GM19455 (cell line): ENCODE data around the gene CDH23.

Experiments
- ATAC-seq: cut with Tn5 transposase; IDR thresholded peaks from one replicate; pipeline ENCODE4 v1.9.1; 2021; ENCODE audit not compliant: unreplicated experiment

Gene CDH23

DNA sequence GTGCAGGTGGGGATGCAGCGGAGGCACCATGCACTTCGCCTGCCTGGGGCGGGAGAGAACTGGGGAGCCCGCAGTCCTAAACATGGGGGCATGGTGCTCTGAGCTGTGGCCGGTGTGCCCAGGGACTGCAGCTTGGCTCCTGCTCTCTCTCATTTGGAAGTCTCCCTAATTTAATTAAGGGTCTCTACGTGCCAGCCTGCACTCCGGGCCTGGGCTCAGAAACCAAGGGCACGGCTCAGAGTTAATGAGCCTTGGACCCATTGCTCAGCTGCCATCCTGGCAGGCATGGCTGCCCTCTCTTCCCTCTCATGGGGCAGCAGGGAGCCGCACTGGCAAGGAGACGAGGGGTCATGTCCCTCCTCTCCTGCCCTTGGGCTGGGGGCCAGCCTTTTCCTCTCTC lies 115.6 kb downstream of the CDH23 start:
- no peak for ATAC-seq

DNA sequence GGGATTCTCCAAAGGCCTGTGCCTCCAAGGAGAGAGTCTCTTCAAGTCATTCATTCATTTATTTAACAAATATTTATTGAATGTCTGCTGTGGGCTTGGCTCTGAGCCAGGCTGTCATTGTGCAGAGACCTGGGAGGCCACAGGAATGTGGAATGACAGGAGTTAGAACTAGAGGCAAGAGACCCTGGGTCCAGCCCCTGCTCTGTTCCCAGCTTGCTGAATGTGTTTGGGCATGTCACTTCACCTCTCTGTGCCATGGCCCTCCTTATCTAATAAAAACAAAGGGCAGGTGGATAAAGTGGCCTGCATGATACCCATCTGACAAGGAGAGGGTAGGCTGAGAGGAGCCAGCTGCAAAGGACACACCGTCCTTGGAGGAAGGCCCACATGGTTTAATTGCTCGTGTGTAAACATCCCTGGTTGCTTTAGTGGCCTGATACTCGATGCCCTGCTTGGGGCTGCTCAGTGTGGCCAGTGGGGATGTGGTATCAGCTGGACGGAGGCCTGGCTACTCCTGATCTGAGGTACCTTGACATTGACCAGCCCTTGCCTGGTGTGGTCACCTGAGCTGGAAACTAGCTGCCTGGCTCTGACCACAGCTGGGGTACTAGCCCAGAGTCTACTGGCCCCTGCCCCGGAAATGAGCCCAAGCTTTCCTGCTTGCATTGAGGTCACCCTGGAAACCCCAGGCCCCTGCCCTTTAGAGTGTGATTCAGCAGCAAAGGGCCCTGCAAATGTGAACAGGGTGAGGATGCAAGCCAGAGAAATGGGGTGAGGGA lies 116.2 kb downstream of the CDH23 start:
- no peak for ATAC-seq

DNA sequence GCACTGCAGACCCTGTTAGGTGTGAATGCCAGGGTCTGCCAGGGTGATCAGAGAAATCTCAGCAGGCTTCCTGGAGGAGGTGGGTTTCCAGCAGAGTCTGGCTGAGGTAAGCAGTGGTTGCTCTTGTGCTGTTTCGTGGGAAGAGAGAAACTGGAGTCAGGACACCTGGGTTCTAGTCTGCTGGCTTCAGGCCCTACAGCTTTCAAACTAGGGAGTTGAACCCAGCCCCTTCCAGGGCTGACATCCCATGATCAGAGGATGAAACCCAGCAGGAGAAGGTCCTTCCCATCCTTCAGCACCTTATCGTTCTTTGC lies 116.8 kb downstream of the CDH23 start:
- ATAC-seq = no peak

DNA sequence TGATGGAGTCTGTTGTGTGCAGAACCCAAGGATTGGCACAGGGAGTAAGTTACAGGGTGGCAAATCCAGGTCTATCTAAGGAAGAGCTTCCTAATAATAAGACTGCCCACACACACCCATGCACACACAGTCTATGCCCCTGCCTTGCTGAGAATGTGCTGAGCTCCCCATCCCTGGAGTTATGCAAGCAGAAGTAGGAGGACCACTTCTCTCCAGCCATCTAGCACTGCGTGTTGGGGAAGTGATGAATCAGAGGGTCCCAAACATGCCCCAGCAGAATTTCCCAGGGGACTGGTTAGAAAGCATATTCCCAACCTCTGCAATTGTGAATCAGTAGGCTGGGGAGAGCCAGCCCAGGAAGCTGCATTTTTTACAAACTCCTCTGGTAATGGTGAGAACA lies 117.2 kb downstream of the CDH23 start:
- ATAC-seq = no peak

DNA sequence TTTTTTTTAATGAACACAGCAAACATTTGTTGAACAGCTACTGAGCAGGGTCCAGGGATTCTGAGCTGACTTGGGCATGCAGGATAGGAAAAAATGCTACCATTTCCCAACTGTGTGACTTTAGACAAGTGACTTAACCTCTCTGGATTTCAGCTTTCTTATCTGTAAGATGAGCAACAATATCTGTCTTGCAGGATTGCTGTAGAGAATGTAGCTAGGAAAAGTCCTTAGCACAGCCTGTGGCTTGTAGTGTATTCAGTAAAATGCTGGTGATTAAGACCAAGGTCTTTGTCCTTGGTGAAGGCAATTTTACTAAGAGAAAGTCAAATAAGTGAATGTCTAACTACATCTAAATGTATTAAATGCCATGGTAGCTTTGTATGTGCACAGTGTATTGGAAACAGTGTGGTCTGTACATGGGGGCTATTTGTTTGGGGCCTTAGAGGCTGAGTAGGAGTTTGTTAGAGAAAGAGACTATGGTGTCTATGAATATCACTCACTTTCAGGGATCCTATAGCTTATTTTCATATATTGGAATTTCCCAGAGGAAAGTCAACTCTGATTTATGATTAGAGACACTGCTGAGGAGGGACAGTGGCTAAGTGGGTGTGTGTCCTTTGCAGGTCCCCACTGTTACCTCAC lies 118.9 kb downstream of the CDH23 start:
- ATAC-seq = no peak

DNA sequence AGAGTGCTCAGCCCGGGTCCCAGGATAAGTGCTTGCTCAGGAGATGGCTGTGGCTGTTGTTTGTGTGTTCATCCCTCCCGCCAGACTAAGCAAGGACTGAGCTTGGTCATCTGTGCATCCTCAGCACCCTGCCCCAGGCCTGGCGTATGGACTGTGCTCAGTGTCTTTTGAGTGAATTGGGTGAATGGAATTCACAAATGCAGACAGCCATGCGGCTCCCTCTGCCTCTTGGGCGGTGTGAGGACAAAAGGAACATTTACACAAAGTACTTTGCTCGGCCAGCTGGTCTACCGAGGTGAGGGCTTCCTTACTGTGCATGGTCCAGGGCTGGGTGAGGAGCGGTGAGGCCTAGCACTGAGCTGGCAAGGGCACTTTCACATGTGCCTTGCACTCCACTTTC lies 120.2 kb downstream of the CDH23 start:
- ATAC-seq = no peak

DNA sequence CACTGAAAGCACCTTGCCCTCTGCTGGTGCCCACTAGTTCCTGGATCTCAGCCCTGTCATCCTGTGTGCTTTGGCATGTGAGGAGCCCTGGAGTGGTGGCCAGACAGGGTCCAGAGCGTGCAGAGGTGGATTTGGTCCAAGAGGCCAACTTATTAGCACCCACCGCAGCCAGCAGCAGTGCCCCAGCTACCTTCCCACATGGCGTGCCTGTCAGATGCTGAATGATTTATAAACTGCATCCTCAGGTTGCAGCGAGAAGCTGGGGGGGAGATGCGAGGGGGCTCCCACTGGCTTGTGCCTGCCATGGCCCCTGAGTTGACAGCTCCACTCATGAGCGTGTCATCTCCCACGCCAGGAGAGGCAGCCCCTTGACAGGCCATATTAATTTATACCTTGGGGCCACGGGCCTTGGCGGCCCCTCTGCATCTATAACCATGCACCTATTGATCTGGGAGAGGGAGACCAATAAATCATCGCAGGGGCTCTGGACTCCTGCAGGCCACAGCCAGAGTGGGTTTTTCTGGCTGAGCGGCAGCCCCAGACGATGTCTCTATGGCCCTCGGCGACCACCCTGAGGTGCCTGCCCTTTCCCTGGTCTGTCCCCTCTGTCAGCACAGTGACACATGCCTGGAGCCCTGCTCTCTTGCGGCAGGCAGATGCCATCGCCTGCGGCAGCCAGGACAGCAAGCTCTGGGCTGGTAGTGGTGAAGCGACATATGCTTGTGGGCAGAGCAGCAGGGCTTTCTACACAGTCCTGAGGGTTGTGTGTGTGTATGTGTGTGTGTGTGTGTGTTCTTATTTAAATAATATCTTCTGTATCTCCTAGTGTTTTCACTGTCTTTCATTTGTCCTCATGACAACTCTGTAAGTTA lies 120.8 kb downstream of the CDH23 start:
- no peak for ATAC-seq

DNA sequence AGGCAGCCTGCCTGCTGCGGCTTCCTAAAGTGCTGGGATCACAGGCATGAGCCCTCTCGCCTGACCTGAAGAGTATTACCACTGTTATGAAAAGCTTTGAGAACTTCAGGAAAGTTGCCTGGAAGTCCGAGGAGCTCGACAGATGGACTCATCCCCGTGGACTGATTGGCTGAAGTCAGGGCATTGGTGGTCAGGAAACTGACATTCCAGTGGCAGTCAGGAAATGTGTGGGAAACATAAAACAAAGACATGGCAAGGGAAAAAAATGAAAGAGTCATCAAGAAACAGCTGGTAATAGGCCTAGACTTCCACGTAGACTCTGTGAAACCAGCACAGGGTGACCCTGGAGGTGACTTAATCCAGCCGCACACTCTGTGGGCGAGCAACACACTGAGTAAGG lies 123.3 kb downstream of the CDH23 start:
- no peak for ATAC-seq

DNA sequence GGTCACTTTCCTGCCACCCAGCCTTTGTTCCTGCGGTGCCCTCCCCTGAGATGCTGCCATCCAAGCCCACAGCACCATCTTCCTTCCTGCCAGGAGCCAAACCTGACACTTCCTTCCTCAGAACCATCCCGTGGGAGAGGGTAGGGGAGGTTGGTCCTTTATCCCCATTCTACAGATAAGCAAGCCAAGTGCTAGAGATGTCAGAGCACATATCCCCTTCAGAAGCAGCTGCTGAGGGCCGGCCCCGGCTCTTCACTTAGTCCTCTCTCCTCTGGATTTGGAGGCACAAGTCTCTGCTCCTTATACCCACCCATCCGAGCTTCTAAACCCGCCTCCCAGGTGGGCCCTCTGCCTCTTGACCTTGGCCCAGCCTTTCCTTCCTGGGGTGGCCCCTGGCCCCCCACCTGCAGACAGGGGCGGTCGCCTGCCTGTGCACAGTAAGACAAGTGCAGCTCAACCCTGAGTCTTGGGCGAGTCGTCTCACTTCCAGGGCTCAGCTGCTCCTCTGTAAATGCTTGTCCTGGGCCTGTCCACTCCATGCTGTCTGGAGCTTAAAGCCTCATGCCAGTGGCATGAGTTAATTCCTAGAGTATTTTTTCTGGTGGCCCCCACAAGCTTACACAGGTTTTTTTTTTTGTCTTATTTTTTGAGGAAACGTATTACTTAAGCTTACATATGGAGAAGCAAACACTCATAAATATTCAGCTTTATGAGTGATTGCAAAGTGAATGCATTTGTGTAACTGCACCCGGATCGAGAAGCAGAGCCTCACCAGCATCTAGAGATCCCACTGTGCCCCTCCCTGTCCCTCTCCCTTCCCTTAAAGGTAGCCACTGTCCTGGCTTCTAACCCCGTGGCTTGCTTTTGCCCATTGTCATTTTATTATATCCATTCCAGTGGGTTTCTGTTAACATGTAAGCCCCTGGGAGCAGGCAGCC lies 125.1 kb downstream of the CDH23 start:
- no peak for ATAC-seq

DNA sequence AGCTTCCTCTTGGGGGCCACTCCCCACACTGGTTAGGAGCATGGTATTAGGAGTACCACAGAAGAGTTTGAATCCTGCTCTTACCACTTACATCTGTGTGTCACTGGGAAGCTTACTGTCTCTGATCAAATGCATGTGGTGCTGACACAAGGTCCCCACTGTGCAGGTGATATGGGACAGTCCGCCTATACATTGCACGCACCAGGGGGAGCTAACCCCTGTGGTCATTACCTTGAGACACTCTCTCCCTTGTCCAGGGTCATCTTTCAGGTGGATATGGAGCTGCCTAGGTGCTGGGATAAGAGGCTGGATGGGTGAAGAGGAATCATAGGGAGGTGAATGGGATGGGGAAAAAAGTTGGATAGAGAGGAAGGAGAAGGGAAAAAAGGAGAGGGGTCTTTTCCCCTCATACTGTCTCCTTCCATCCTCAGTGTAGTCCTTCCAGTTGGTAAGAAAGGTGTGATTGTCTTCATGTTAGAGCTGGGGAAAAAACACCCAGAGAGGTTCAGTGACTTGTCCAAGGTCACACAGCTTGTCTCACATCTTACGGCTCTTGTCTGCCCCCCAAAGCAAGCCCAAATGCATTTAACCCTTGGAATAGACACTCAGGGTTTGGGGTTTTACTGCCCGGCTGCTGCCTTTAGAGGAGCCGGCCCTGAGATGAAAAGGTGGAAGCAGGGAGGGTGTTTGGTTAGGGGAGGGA lies 125.9 kb downstream of the CDH23 start:
- no peak for ATAC-seq

DNA sequence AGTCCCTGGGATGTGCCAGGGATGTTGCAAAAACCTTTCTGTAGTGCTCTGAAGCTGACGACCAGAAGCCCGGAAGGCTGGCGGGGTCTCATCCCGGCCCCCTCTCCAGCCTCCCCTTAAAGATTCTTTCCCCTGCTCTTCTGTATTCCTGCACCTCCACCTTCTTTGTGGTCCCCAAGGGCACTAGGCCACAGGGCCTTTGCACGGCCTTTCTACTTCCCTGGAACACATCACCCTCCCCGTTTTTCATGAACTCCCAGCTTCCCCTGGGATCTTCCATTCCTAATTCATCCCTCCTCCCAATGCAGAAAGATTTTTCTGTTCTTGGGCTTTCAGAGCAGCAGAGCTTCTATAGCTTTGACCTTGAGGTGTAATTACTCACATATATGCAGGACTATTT lies 127.0 kb downstream of the CDH23 start:
- ATAC-seq = no peak

DNA sequence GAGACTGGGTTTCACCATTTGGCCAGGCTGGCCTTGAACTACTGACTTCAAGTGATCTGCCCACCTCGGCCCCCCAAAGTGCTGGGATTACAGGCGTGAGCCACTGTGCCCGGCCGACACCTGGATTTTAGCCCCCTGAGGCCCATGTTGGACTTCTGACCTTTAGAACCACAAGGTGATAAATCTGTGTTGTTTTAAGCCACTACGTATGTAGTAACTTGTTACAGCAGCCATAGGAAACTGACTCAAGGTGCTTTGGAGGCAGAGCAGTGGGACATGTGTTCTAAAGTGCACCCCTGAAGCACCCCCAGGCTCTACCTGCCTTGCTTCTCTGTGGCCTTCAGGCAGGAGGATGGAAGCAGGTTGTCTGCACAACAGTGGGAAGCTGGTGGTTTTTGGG lies 128.4 kb downstream of the CDH23 start:
- no peak for ATAC-seq

DNA sequence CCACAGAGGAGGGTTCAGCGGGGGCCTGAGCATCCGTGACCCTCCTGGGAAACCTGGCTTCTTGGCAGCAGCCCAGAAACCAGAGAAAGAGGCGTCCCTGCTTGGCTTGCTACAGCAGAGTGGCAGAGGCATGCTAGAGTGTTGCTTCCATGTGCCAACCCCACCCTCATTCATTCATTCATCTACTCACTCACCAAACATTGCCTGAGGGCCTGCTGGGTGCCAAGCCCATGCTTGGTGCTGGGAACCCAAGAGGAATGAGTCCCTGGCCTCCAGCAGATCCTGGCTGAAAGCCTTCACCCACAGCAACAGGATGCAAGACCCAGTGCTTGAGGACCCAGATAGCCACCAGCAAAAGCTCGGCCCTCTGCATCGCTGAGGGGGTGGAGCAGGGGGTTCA lies 129.0 kb downstream of the CDH23 start:
- no peak for ATAC-seq

DNA sequence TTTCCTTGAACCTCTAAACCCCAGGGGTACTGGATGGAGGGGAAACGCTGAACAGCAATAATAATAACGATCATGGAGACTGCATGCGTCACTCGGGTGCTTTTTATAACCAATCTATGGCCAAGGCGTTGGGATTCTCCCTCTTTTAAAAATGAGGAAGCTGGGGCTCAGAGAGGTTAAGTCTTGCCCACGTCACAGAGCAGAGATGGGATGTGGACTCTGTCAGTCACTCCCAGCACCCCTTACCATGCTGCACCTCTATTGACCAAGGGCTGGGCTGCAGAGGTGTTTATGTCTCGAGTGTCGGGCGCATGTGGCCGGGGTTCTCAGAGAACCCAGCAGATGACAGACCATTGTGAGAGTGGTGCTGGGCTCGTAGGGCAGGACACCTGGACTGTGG lies 129.9 kb downstream of the CDH23 start:
- no peak for ATAC-seq

DNA sequence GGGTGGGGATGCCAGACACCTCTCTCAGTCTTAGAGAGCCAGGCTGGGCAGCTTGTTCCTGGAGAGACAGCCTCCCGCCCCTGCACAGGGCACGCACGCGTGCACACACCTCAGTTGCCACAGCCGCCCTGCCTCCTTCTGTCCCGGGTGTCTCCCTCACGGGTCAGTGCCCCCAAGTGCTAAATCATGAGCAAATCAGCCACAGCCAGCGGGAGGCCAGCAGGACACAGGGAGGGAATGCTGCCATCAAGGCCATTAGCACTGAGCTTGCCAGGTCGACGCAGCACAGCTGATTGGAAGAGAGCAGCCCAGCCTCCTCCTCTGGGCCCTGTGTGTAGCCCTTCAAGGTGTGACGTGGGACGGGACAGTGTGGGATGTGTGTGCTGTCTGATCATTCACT lies 130.4 kb downstream of the CDH23 start:
- no peak for ATAC-seq

DNA sequence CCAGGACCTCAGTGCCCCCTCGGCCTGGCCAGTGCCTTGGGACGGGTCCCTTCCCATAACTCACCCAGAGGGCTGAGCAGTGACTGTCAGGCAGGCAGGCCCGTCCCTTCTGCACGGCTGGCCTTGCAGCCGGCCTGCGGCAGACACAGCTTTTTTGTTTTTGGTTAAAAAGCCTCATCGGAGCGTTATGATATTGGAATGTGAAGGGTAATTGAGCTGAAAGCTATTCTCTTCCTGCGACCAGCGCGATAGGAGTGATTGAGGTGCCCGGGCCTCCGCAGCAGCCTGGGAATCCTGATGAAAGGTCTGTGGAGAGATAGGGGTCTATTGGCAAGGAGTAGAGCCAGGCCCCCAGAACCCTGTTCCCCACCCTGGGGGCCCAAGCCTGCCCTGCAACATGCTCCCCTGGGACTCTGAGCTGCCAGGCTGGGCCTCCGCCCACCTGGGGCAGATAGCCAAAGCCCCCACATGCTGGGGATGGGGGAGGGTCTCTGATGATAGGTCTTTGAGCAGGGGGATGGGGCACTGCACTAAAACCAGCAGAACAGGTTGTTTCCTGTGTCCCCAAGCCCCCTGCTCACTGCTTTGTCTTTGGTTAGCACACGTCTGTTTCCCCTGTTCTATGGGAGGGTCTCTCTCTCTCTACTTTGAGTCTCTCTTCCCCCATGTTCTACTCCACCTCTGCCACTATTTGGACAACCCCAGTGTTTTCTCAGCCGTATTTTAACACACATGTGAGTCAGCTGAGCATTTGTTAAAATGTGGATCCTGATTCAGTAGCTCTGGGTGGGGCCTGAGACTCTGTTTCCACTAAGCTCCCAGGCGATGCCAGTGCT lies 131.9 kb downstream of the CDH23 start:
- ATAC-seq = no peak

DNA sequence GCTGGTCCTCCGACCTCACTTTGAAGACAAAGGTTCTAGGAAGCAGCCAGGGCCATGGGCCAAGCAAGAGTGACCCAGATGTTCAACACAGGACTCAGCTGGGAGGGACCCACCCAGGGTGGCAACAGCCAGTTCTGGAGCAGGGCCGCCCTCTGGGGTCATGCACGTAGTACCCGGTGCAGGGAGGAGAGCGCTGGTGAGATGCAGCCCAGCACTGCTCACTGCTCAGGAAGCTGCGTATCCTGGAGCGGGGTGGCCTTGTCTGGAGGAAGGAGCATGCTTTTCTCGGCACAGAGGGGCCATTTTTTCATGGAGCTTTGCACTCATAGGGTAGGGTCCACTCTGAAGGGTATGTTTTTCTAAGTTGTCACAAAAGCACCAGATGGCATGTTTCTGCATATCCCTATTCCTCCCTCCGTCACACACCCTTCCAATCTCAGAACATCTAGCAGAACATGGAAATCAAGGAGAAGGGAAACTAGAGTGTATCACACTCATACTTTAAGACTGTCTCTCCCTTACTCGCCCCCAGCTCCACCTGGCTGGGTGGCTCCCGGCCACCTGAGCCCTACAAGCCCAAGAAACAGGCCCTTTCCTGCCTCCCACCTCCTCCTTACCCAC lies 132.6 kb downstream of the CDH23 start:
- ATAC-seq = no peak

DNA sequence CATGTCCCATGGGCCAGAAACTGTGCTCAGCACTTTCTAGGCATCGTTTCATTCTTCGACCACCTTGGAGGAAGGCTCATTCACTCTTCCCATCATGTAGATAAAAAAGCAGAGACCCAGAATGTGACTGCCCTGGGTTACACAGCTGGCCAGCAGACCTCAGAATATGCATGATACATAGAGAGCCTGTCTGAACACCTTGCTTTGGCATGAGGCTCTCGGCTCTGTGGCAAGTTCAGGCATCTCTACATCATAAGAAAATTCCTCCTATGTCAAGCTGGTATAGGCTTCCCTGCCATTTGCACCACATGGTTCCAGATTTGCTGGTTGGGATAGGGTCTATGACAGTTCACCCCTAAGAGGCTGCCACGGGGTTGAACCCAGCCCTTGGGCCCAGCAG lies 134.1 kb downstream of the CDH23 start:
- ATAC-seq = no peak
